ENCODE measurements around the gene RAPGEF4. TPM values are rescaled to one million over a fixed set of nuclear protein-coding genes. Genes with fewer than 3 reads are reported as not detected.

RAPGEF4 gene
- total RNA-seq, 1 experiment from 2014 or later, result 0.98 TPM

DNA sequence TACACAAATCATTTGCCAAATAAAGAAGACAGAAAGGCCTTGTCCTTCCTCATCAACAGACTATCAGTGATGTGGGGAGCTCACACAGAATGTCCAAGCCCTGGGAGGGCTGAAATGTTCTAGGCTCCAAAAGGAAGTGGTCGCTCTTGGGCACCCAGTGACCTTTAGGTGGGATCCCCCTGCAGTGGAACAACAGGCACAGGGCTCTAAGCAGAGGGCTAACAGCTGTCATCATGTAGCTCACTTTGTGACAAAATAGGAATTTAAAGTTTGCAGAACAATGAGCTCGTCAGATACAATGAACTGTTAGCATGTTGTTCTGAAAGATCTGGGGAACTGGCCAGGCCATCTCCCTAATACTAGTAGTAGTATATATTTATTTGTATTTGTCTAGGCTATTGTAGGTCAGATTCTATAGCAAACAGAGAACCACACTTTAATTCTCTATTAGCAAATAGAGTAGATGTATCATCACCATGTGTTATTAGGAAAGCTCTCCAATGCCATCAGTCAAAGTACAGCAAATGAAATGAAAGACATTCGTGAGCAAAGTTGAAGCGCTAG, 188.5 kb downstream of the RAPGEF4 start:
- no peaks in the 10 kb centered on the region for H3K9me3 Mint-ChIP-seq (ENCODE audit: unreplicated experiment)
- CTCF ChIA-PET, result interaction anchor here (1.1 kb wide), 1 partner anchor 111 kb away, joined by 3 read pairs; no protein-coding TSS in a partner anchor

DNA sequence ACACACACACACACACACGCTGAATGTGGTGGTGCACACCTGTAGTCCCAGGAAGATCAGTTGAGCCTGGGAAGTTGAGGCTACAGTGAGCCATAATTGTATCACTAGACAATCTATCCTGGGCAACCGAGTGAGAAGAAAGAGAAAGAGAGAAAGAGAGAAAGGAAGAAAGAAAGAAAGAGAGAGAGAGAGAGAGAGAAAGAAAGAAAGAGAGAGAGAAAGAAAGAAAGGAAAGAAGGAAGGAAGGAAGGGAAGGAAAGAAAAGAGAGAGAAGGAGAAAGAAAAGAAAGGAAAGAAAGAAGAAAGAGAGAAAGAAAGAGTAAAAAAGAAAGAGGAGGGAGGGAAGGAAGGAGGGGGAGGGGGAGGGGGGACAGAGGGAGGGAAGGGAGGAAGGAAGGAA, 190.0 kb downstream of the RAPGEF4 start:
- Histone ChIP-seq H3K36me3 (ENCODE audit: control insufficient read depth, insufficient read depth, low read length) (no peaks in the 10 kb centered on the region), H3K4me1 (peaks cover 24% of the 10 kb centered on the region), H3K9me3 (no peaks in the 10 kb centered on the region), H3K4me3 (ENCODE audit: low read depth, low read length) (no peak overlapping the region), H3K27me3 (replicated peaks; ENCODE audit: control insufficient read depth, insufficient read depth, low read length) (no peaks in the 10 kb centered on the region)
- Mint-ChIP-seq H3K9me3 (ENCODE audit: unreplicated experiment) (no peaks in the 10 kb centered on the region), H3K27me3 (ENCODE audit: insufficient read depth, unreplicated experiment) (no peaks in the 10 kb centered on the region), H3K36me3 (ENCODE audit: insufficient read depth, unreplicated experiment) (no peaks in the 10 kb centered on the region), H3K27ac (ENCODE audit: unreplicated experiment) (no peak overlapping the region), H3K4me3 (ENCODE audit: unreplicated experiment) (no peak overlapping the region), H3K4me1 (ENCODE audit: low read depth, unreplicated experiment) (peaks cover 7% of the 10 kb centered on the region)
- TF ChIP-seq, protein P1, sequence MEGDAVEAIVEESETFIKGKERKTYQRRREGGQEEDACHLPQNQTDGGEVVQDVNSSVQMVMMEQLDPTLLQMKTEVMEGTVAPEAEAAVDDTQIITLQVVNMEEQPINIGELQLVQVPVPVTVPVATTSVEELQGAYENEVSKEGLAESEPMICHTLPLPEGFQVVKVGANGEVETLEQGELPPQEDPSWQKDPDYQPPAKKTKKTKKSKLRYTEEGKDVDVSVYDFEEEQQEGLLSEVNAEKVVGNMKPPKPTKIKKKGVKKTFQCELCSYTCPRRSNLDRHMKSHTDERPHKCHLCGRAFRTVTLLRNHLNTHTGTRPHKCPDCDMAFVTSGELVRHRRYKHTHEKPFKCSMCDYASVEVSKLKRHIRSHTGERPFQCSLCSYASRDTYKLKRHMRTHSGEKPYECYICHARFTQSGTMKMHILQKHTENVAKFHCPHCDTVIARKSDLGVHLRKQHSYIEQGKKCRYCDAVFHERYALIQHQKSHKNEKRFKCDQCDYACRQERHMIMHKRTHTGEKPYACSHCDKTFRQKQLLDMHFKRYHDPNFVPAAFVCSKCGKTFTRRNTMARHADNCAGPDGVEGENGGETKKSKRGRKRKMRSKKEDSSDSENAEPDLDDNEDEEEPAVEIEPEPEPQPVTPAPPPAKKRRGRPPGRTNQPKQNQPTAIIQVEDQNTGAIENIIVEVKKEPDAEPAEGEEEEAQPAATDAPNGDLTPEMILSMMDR (IDR thresholded peaks at IDR 0.05; ENCODE audit: insufficient read depth in 1 of 2, low read depth in 1 of 2, low read length in 1 of 2, severe bottlenecking in 1 of 2, unreplicated experiment in 1 of 2), result no peak
- ChIA-PET CTCF (no interaction called here), POLR2A (no interaction called here)
- intact Hi-C loops (cut with micrococcal nuclease; ENCODE audit: unreplicated experiment), result no loop called here
- DNase-seq, result no peak
- BruUV-seq (replicated peaks), result no TSS peak

More for the DNA sequence above, 188.5 kb downstream of the RAPGEF4 start:
- no peaks in the 10 kb centered on the region for H3K27me3 ChIP-seq (replicated peaks; ENCODE audit: control insufficient read depth, insufficient read depth, low read length)
- H3K4me1 ChIP-seq, result peaks cover 24% of the 10 kb centered on the region
- intact Hi-C loops (cut with micrococcal nuclease; ENCODE audit: unreplicated experiment), result no loop called here
- TF ChIP-seq, protein P1 (IDR thresholded peaks at IDR 0.05; ENCODE audit: insufficient read depth in 1 of 2, low read depth in 1 of 2, low read length in 1 of 2, severe bottlenecking in 1 of 2, unreplicated experiment in 1 of 2), result no peak
- BruUV-seq (replicated peaks), result no TSS peak
- Mint-ChIP-seq H3K27ac (ENCODE audit: unreplicated experiment) (no peak overlapping the region), H3K36me3 (ENCODE audit: insufficient read depth, unreplicated experiment) (no peaks in the 10 kb centered on the region), H3K27me3 (ENCODE audit: insufficient read depth, unreplicated experiment) (peaks cover 3% of the 10 kb centered on the region), H3K4me1 (ENCODE audit: low read depth, unreplicated experiment) (peaks cover 14% of the 10 kb centered on the region), H3K4me3 (ENCODE audit: unreplicated experiment) (no peak overlapping the region)
- H3K9me3 ChIP-seq, result no peaks in the 10 kb centered on the region
- no peak for DNase-seq
- H3K4me3 ChIP-seq (ENCODE audit: low read depth, low read length), result no peak overlapping the region
- POLR2A ChIA-PET, result no interaction called here
- H3K36me3 ChIP-seq (ENCODE audit: control insufficient read depth, insufficient read depth, low read length), result no peaks in the 10 kb centered on the region

DNA sequence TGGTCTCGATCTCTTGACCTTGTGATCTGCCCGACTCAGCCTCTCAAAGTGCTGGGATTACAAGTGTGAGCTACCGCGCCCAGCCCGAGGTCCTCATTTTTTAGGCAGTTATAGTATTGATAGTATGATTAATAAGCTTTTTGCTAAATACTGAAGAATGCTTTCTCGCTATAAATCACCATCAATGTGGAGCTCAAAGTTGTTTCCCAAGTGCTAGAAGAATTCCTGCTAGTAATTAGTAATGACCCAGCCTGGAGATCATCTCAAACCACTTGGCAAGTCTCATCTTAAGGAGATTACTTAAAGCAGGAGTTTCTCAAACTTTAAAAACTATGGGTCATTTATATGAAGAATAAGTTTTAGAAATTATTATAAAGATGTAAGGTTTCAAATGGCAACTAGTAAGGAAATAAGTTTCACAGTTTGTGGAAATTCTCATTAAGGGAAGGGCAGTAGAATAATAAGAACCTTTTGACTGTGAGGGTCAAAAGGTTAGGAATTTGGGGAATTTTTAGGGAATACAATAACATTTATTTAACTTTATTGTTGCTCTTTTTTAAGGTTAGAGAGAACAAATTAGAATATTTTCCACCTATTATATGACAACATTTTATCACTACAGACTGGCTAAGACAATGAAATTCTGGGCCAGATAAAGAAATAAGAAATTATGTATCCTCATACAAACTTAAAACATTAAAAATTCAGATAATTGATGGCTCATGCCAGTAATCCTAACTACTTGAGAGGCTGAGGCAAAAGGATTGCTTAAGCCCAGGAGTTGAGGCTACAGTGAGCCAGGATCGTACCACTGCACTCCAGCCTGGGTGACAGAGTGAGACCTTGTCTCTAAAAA, 191.4 kb downstream of the RAPGEF4 start:
- intact Hi-C loops (cut with micrococcal nuclease; ENCODE audit: unreplicated experiment), result no loop called here
- no TSS peak for BruUV-seq (replicated peaks)
- Histone ChIP-seq H3K36me3 (ENCODE audit: control insufficient read depth, insufficient read depth, low read length) (no peaks in the 10 kb centered on the region), H3K4me3 (ENCODE audit: low read depth, low read length) (no peak overlapping the region), H3K9me3 (no peaks in the 10 kb centered on the region), H3K4me1 (peaks cover 16% of the 10 kb centered on the region), H3K27me3 (replicated peaks; ENCODE audit: control insufficient read depth, insufficient read depth, low read length) (no peaks in the 10 kb centered on the region)
- POLR2A ChIA-PET, result no interaction called here
- Mint-ChIP-seq H3K27ac (ENCODE audit: unreplicated experiment) (no peak overlapping the region), H3K9me3 (ENCODE audit: unreplicated experiment) (no peaks in the 10 kb centered on the region), H3K36me3 (ENCODE audit: insufficient read depth, unreplicated experiment) (no peaks in the 10 kb centered on the region), H3K4me3 (ENCODE audit: unreplicated experiment) (no peak overlapping the region), H3K27me3 (ENCODE audit: insufficient read depth, unreplicated experiment) (no peaks in the 10 kb centered on the region), H3K4me1 (ENCODE audit: low read depth, unreplicated experiment) (peaks cover 7% of the 10 kb centered on the region)
- CTCF ChIA-PET, result interaction anchor here (0.6 kb wide), 1 partner anchor 10 kb away, joined by 3 read pairs; no protein-coding TSS in a partner anchor
- TF ChIP-seq, protein P1 (IDR thresholded peaks at IDR 0.05; ENCODE audit: insufficient read depth in 1 of 2, low read depth in 1 of 2, low read length in 1 of 2, severe bottlenecking in 1 of 2, unreplicated experiment in 1 of 2), result no peak
- no peak for DNase-seq
